ENCODE data around the gene BOK. TPM values are rescaled to one million over a fixed set of nuclear protein-coding genes. Genes with fewer than 3 reads are reported as not detected.

Gene BOK
- total RNA-seq, 1 experiment from 2014 or later = 33.9 TPM

DNA sequence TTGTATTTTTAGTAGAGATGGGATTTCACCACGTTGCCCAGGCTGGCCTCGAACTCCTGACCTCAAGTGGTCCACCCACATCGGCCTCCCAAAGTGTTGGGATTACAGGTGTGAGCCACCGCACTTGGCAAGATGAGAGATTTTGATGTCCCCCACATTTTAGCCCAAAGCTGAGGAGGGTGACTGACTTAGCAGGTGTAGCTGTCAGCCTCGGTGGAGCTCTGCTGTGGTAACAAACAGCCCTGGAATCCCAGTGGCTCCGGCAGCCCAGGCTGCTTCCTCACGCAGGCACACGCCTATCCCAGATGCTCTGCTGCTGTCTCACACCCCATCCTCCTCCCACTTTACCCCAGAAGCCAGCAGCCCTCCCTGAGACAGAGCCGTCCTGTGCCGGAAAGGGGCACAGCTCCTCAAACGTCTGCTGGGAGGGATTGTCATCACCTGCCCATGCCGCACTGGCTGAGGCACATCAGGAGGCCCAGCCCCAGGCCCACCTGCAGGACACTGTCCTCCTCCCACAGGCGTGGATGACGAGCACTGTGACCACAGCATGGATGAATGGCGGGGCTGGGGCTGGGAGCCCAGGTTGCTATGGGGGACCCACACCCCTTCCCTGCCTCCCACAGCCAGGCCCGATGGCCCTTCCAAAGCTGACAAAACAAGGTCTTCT is 10.6 kb upstream of the BOK start:
- Histone ChIP-seq H3K23ac (ENCODE audit: insufficient read length, low read depth, low read length) (no peak overlapping the region), H4K8ac (replicated peaks; ENCODE audit: insufficient read length, low read depth, low read length) (no peak overlapping the region), H2BK20ac (ENCODE audit: low read depth, low read length, poor library complexity, severe bottlenecking) (no peak overlapping the region), H2BK12ac (ENCODE audit: insufficient read length, low read depth, low read length) (no peak overlapping the region), H3K56ac (ENCODE audit: insufficient read length, low read depth, low read length) (no peak overlapping the region), H3K23me2 (ENCODE audit: insufficient read length, low read depth, low read length, poor library complexity, severe bottlenecking) (no peaks in the 10 kb centered on the region), H3K9me3 (ENCODE audit: control insufficient read depth, low read depth, low read length) (no peaks in the 10 kb centered on the region), H3T11ph (ENCODE audit: low read length) (no peak overlapping the region), H2AFZ (ENCODE audit: low read length) (no peak overlapping the region), H3K18ac (ENCODE audit: insufficient read length, low read depth, low read length) (no peak overlapping the region), H3K27ac (ENCODE audit: insufficient read length, low read depth, low read length) (no peak overlapping the region), H2BK15ac (ENCODE audit: low read depth, low read length) (no peak overlapping the region), H3K14ac (ENCODE audit: insufficient read depth, low read length) (no peak overlapping the region), H3K27me3 (ENCODE audit: insufficient read depth, low read length) (peaks cover 2% of the 10 kb centered on the region; the same call in 1 of the 2 replicates), H3K4me2 (ENCODE audit: insufficient read depth, insufficient read length, low read length) (no peak overlapping the region), H3K79me1 (ENCODE audit: insufficient read depth, low read depth, low read length, poor library complexity, severe bottlenecking) (no peaks in the 10 kb centered on the region), H2AK5ac (ENCODE audit: insufficient read length, low read length) (no peak overlapping the region), H3K9ac (ENCODE audit: extremely low read depth, insufficient read length, low read length) (no peak overlapping the region), H3K4me1 (ENCODE audit: insufficient read depth, low read length) (no peaks in the 10 kb centered on the region), H3K4ac (ENCODE audit: low read depth, low read length) (no peak overlapping the region), H4K5ac (ENCODE audit: insufficient read length, low read depth, low read length) (no peak overlapping the region), H2BK120ac (ENCODE audit: low read depth, low read length, poor library complexity, severe bottlenecking) (no peak overlapping the region), H2BK5ac (ENCODE audit: insufficient read length, low read length) (no peak overlapping the region), H4K20me1 (ENCODE audit: control insufficient read depth, insufficient read depth, insufficient read length) (no peaks in the 10 kb centered on the region), H3K79me2 (ENCODE audit: insufficient read depth, low read length) (no peaks in the 10 kb centered on the region), H4K91ac (ENCODE audit: insufficient read length, low read depth, low read length) (no peak overlapping the region)
- DNase-seq = peak; percentile 21
- Mint-ChIP-seq H3K9me3 (no peaks in the 10 kb centered on the region), H3K36me3 (ENCODE audit: insufficient read depth in 1 of 3, low read depth in 3 of 3) (no peaks in the 10 kb centered on the region), H3K4me1 (peaks cover 0 to 7% of the 10 kb centered on the region in 2 experiments; a peak in 1 of 4 replicates), H3K27ac (no peak overlapping the region), H3K4me3 (no peak overlapping the region; a peak in 1 of 5 replicates), H3K27me3 (ENCODE audit: low read depth) (peaks cover 12% of the 10 kb centered on the region)
- WGBS (ENCODE audit: extremely low coverage, insufficient read length, low lambda C conversion rate) = no CpG with 5 or more reads among the region's 16 CpGs
- TF ChIP-seq, protein P1, sequence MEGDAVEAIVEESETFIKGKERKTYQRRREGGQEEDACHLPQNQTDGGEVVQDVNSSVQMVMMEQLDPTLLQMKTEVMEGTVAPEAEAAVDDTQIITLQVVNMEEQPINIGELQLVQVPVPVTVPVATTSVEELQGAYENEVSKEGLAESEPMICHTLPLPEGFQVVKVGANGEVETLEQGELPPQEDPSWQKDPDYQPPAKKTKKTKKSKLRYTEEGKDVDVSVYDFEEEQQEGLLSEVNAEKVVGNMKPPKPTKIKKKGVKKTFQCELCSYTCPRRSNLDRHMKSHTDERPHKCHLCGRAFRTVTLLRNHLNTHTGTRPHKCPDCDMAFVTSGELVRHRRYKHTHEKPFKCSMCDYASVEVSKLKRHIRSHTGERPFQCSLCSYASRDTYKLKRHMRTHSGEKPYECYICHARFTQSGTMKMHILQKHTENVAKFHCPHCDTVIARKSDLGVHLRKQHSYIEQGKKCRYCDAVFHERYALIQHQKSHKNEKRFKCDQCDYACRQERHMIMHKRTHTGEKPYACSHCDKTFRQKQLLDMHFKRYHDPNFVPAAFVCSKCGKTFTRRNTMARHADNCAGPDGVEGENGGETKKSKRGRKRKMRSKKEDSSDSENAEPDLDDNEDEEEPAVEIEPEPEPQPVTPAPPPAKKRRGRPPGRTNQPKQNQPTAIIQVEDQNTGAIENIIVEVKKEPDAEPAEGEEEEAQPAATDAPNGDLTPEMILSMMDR (conservative IDR thresholded peaks at IDR 0.05) = no peak
